Measurements from ENCODE around the gene SLC3A2.
"Not testable (repeated sequence)": the region's sequence is repeated elsewhere in the genome, so short reads cannot be mapped to it uniquely, and the experiment has no call there.

Gene SLC3A2

GRCh38 chr11:62933750-62934495, 53.2 kb downstream of the SLC3A2 start:
- no peak for FAIRE-seq

- no peak for FAIRE-seq
Measured at GRCh38 chr11:62934496-62934785, 53.7 kb downstream of the SLC3A2 start.

DNA sequence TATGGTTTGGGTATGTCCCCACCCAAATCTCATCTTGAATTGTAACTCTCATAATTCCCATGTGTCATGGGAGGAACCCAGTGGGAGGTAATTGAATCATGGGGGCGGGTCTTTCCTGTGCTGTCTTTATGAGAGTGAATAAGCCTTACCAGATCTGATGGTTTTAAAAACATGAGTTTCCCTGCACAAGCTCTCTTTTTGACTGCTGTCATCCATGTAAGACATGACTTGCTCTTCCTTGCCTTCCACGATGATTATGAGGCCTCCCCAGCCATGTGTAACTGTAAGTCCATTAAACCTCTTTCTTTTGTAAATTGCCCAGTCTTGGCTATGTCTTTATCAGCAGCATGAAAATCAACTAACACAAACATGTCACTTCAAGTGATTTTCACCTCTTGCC, 56.8 kb downstream of the SLC3A2 start:
- FAIRE-seq, result not testable (repeated sequence)

Data from A204.1 (cell line).